HG03196 (cell line): Measurements from ENCODE around the gene MTFR2.

ENCODE experiments used
- ATAC-seq: cut with Tn5 transposase; IDR thresholded peaks from one replicate; pipeline ENCODE4 v1.9.1; 2021; ENCODE audit not compliant: unreplicated experiment

MTFR2 gene

GRCh38 chr6:136249811-136250685, at the start of gene MTFR2:
Gene MTFR2, minus strand, starts transcription at chr6:136250311. Its CDS starts 1,212 bp downstream, at chr6:136249099.
- ATAC-seq = peak; percentile 98

- no peak for ATAC-seq
Observed at GRCh38 chr6:136294621-136295020, 44.5 kb upstream of the MTFR2 start.

- ATAC-seq = peak; percentile 18
Observed at GRCh38 chr6:136290410-136291010, 40.4 kb upstream of the MTFR2 start.

GRCh38 chr6:136289579-136290409, 39.7 kb upstream of the MTFR2 start, which contains the start of gene BCLAF1:
Gene BCLAF1, minus strand, starts transcription at chr6:136289846. Its CDS starts 9,980 bp downstream, at chr6:136279866.
- peak; percentile 96 for ATAC-seq

- peak; percentile 43 for ATAC-seq
Observed at GRCh38 chr6:136289327-136289578, 39.1 kb upstream of the MTFR2 start.

GRCh38 chr6:136288566-136289326, 38.6 kb upstream of the MTFR2 start:
- ATAC-seq = peak; percentile 32

- no peak for ATAC-seq
Observed at GRCh38 chr6:136284909-136285308, 34.8 kb upstream of the MTFR2 start.

GRCh38 chr6:136282906-136283305, 32.8 kb upstream of the MTFR2 start:
- ATAC-seq = no peak

GRCh38 chr6:136280032-136280609, 30.0 kb upstream of the MTFR2 start:
- no peak for ATAC-seq

- ATAC-seq = no peak
Observed at GRCh38 chr6:136274062-136274461, 24.0 kb upstream of the MTFR2 start.

GRCh38 chr6:136265101-136265500, 15.0 kb upstream of the MTFR2 start:
- no peak for ATAC-seq

- ATAC-seq = no peak
Observed at GRCh38 chr6:136262940-136263339, 12.8 kb upstream of the MTFR2 start.

- ATAC-seq = no peak
Observed at GRCh38 chr6:136254851-136255466, 4.8 kb upstream of the MTFR2 start.

GRCh38 chr6:136253734-136254133, 3.6 kb upstream of the MTFR2 start:
- no peak for ATAC-seq

- no peak for ATAC-seq
Observed at GRCh38 chr6:136252441-136252840, 2.3 kb upstream of the MTFR2 start.

GRCh38 chr6:136251394-136251793, 1.3 kb upstream of the MTFR2 start:
- no peak for ATAC-seq

GRCh38 chr6:136250686-136251008, 536 bp upstream of the MTFR2 start:
- ATAC-seq = peak; percentile 6

GRCh38 chr6:136249336-136249735, 775 bp downstream of the MTFR2 start:
- no peak for ATAC-seq

- no peak for ATAC-seq
Observed at GRCh38 chr6:136244061-136244616, 6.0 kb downstream of the MTFR2 start.
